CD4-positive, alpha-beta T cell (primary cell): ENCODE data around the gene DNAJC11. TPM values are rescaled to one million over a fixed set of nuclear protein-coding genes. Genes with fewer than 3 reads are reported as not detected.
"Not testable (repeated sequence)": the region's sequence is repeated elsewhere in the genome, so short reads cannot be mapped to it uniquely, and the experiment has no call there.

ENCODE experiments used
- ATAC-seq: fragments of 200-7000 bp; cut with Tn5 transposase; one replicate; pipeline ENCODE4 v1.10.0; 2022; ENCODE audit warnings: mild to moderate bottlenecking; ENCODE audit not compliant: poor library complexity
- CTCF ChIA-PET: fragments of 350-600 bp; sonication (Branson Sonifier 250); formaldehyde crosslinking; loops from one replicate; lab custom pipeline; 2021; ENCODE audit warnings: antibody characterized with exemption, inconsistent platforms; lab: Charles Lee
- POLR2A ChIA-PET: fragments of 350-600 bp; sonication (Branson Sonifier 250); formaldehyde crosslinking; loops from one replicate; lab custom pipeline; 2021; ENCODE audit warnings: antibody characterized with exemption, inconsistent platforms; lab: Charles Lee
- DNase-seq, 14 experiments: peaks; one replicate each; pipeline ENCODE4 v3.0.0-alpha.2; 2013 to 2020; ENCODE audit warnings: mixed read lengths in 2 of 14
- H3K27ac ChIP-seq, 2 donors: one replicate each; pipeline versions ENCODE4 v1.5.1 to v1.7.0; 2013; ENCODE audit warnings: low read length in 2 of 2, low read depth in 1 of 2, mild to moderate bottlenecking in 1 of 2
- H3K27me3 ChIP-seq, 2 experiments: 1 replicate in 1 of 2; 2 replicates in 1 of 2; pipeline versions ENCODE4 v1.6.1 to v1.7.0; 2013; ENCODE audit warnings: low read length in 2 of 2, control low read depth in 1 of 2, mild to moderate bottlenecking in 1 of 2, moderate library complexity in 1 of 2; ENCODE audit not compliant: insufficient read depth in 2 of 2, control insufficient read depth in 1 of 2
- H3K36me3 ChIP-seq: one replicate; pipeline ENCODE4 v1.6.1; 2013; ENCODE audit warnings: low read length, control low read depth; ENCODE audit not compliant: insufficient read depth
- H3K4me1 ChIP-seq: one replicate; pipeline ENCODE4 v1.6.1; 2013; ENCODE audit warnings: low read length, control low read depth; ENCODE audit not compliant: insufficient read depth
- H3K4me3 ChIP-seq: one replicate; pipeline ENCODE4 v1.5.1; 2013; ENCODE audit warnings: mild to moderate bottlenecking, low read length, moderate library complexity
- H3K9me3 ChIP-seq, 2 experiments: 1 replicate in 1 of 2; 2 replicates in 1 of 2; pipeline versions ENCODE4 v1.6.1 to v1.7.0; 2013; ENCODE audit warnings: low read length in 2 of 2, mild to moderate bottlenecking in 2 of 2, control low read depth in 1 of 2, moderate library complexity in 1 of 2; ENCODE audit not compliant: control insufficient read depth in 1 of 2, insufficient read depth in 1 of 2
- H3K27ac Mint-ChIP-seq: one replicate; pipeline ENCODE4 v1.8.0; 2020; ENCODE audit warnings: mixed read lengths
- H3K27me3 Mint-ChIP-seq: one replicate; pipeline ENCODE4 v1.8.0; 2021; ENCODE audit warnings: mixed read lengths
- H3K36me3 Mint-ChIP-seq: one replicate; pipeline ENCODE4 v1.8.0; 2021; ENCODE audit warnings: low read depth, mixed read lengths
- H3K4me1 Mint-ChIP-seq: one replicate; pipeline ENCODE4 v1.8.0; 2021; ENCODE audit warnings: low read depth, mixed read lengths
- H3K4me3 Mint-ChIP-seq: one replicate; pipeline ENCODE4 v1.8.0; 2020; ENCODE audit warnings: mild to moderate bottlenecking, mixed read lengths
- H3K9me3 Mint-ChIP-seq: one replicate; pipeline ENCODE4 v1.8.0; 2020; ENCODE audit warnings: mixed read lengths
- CTCF ChIP-seq: fragments of 200-600 bp; IDR thresholded peaks from one replicate; pipeline ENCODE4 v1.8.0; 2022; ENCODE audit warnings: antibody characterized with exemption, mild to moderate bottlenecking
- intact Hi-C, 2 experiments: fragments of 100-400 bp; cut with DNase I in 1 of 2; cut with micrococcal nuclease in 1 of 2; formaldehyde crosslinking; loops; one replicate each; pipeline versions ENCODE4 v1.15.1 to v1.9.0; 2023 to 2025; cut with DNase I, micrococcal nuclease
- total RNA-seq, 174 experiments: library from RNA in 2 of 174; stranded (reverse) in 2 of 174; gene quantifications; one replicate each; pipeline ENCODE4 v1.2.3 and lab custom pipeline; 2021 to 2026

Gene DNAJC11
- total RNA-seq, 2 experiments from 2014 or later: 20.6 to 24.0 TPM

- H3K27ac Mint-ChIP-seq: no peak overlapping the region
- Histone ChIP-seq H3K36me3 (peaks cover 80% of the 10 kb centered on the region), H3K4me3 (no peak overlapping the region), H3K4me1 (no peaks in the 10 kb centered on the region), H3K27me3 (no peaks in the 10 kb centered on the region), H3K27ac (no peak overlapping the region), H3K9me3 (no peaks in the 10 kb centered on the region)
- no peak overlapping the region for H3K4me3 Mint-ChIP-seq
- intact Hi-C loops: no loop called here
- ATAC-seq (no peak), DNase-seq (no peak)
- H3K36me3 Mint-ChIP-seq: peaks cover 80% of the 10 kb centered on the region
- no peaks in the 10 kb centered on the region for H3K9me3 Mint-ChIP-seq
- POLR2A ChIA-PET: interaction anchor here (1.6 kb wide), 1 partner anchor 36 kb away, joined by 4 read pairs; the partner anchor contains the start of gene KLHL21
- CTCF ChIA-PET: no interaction called here
- H3K27me3 Mint-ChIP-seq: no peaks in the 10 kb centered on the region
- TF ChIP-seq CTCF: no peak
- no peaks in the 10 kb centered on the region for H3K4me1 Mint-ChIP-seq
Observed at GRCh38 chr1:6638226-6638625, 63.4 kb downstream of the DNAJC11 start.

GRCh38 chr1:6637770-6638169 is 63.8 kb downstream of the DNAJC11 start:
- peaks cover 81% of the 10 kb centered on the region for H3K36me3 Mint-ChIP-seq
- no peak for ATAC-seq
- no peaks in the 10 kb centered on the region for H3K4me1 Mint-ChIP-seq
- Histone ChIP-seq H3K36me3 (peaks cover 82% of the 10 kb centered on the region), H3K4me1 (no peaks in the 10 kb centered on the region), H3K27me3 (no peaks in the 10 kb centered on the region), H3K9me3 (no peaks in the 10 kb centered on the region), H3K27ac (no peak overlapping the region), H3K4me3 (no peak overlapping the region)
- DNase-seq: no peak
- intact Hi-C loops: no loop called here
- ChIA-PET POLR2A (interaction anchor here (1.6 kb wide), 1 partner anchor 35 kb away, joined by 4 read pairs; the partner anchor contains the start of gene KLHL21), CTCF (no interaction called here)
- H3K9me3 Mint-ChIP-seq: no peaks in the 10 kb centered on the region
- H3K27ac Mint-ChIP-seq: no peak overlapping the region
- TF ChIP-seq CTCF: no peak
- no peak overlapping the region for H3K4me3 Mint-ChIP-seq
- H3K27me3 Mint-ChIP-seq: no peaks in the 10 kb centered on the region

GRCh38 chr1:6636778-6637177 is 64.8 kb downstream of the DNAJC11 start:
- H3K27ac ChIP-seq, H3K9me3 Mint-ChIP-seq, H3K4me1 ChIP-seq, ATAC-seq, H3K4me1 Mint-ChIP-seq, DNase-seq, H3K4me3 ChIP-seq, CTCF ChIA-PET, H3K27me3 ChIP-seq, intact Hi-C loops, H3K4me3 Mint-ChIP-seq, H3K27ac Mint-ChIP-seq, H3K9me3 ChIP-seq, H3K27me3 Mint-ChIP-seq: not testable (repeated sequence)
- peaks cover 80% of the 10 kb centered on the region for H3K36me3 ChIP-seq
- peaks cover 72% of the 10 kb centered on the region for H3K36me3 Mint-ChIP-seq
- POLR2A ChIA-PET: interaction anchor here (1.6 kb wide), 1 partner anchor 34 kb away, joined by 4 read pairs; the partner anchor contains the start of gene KLHL21
